Fibroblast of lung (primary cell): ENCODE data around the gene LAGE3. TPM values are rescaled to one million over a fixed set of nuclear protein-coding genes. Genes with fewer than 3 reads are reported as not detected.

Experiments
- DNase-seq, 2 donors: peaks; one replicate each; pipeline versions ENCODE4 v3.0.0 to v3.0.0-alpha.2; 2010; ENCODE audit warnings: low read depth in 2 of 2
- H2AFZ ChIP-seq: 2 replicates; pipeline ENCODE4 v1.5.1; 2012; ENCODE audit warnings: low read length, control low read depth, inconsistent platforms
- H3K27ac ChIP-seq: 2 replicates; pipeline ENCODE4 v1.5.1; 2011; ENCODE audit warnings: low read length, control low read depth; ENCODE audit not compliant: insufficient read depth
- H3K27me3 ChIP-seq: 2 replicates; pipeline ENCODE4 v1.5.1; 2011; ENCODE audit warnings: mild to moderate bottlenecking, low read length; ENCODE audit not compliant: control insufficient read depth, insufficient read depth
- H3K36me3 ChIP-seq: 2 replicates; pipeline ENCODE4 v1.5.1; 2011; ENCODE audit warnings: low read length; ENCODE audit not compliant: control insufficient read depth, insufficient read depth
- H3K4me1 ChIP-seq: 2 replicates; pipeline ENCODE4 v1.5.1; 2011; ENCODE audit warnings: low read length; ENCODE audit not compliant: control insufficient read depth, insufficient read depth; ENCODE audit errors: extremely low read depth
- H3K4me2 ChIP-seq: 2 replicates; pipeline ENCODE4 v1.5.1; 2011; ENCODE audit warnings: low read length, control low read depth; ENCODE audit not compliant: insufficient read depth; ENCODE audit errors: extremely low read depth
- H3K4me3 ChIP-seq, 4 experiments: fragments of 200-600 bp in 1 of 4; sonication (generic) in 1 of 4; replicated peaks in 1 of 4; 2 replicates each; pipeline ENCODE4 v1.5.1; 2011 to 2016; ENCODE audit warnings: low read length in 4 of 4, low read depth in 3 of 4, mild to moderate bottlenecking in 3 of 4, control low read depth in 2 of 4, inconsistent platforms in 1 of 4, mixed read lengths in 1 of 4; ENCODE audit not compliant: insufficient read depth in 1 of 4; ENCODE audit errors: control extremely low read depth in 1 of 4
- H3K79me2 ChIP-seq: 2 replicates; pipeline ENCODE4 v1.5.1; 2012; ENCODE audit warnings: mild to moderate bottlenecking, low read length, inconsistent platforms; ENCODE audit not compliant: control insufficient read depth, insufficient read depth
- H3K9ac ChIP-seq: 2 replicates; pipeline ENCODE4 v1.5.1; 2011; ENCODE audit warnings: mild to moderate bottlenecking, low read length, control low read depth; ENCODE audit not compliant: insufficient read depth
- H3K9me3 ChIP-seq: 2 replicates; pipeline ENCODE4 v1.5.1; 2012; ENCODE audit warnings: low read depth, low read length; ENCODE audit not compliant: control insufficient read depth, insufficient read depth
- H4K20me1 ChIP-seq: 2 replicates; pipeline ENCODE4 v1.5.1; 2011; ENCODE audit warnings: low read length; ENCODE audit not compliant: control insufficient read depth, insufficient read depth; ENCODE audit errors: extremely low read depth
- CTCF ChIP-seq, 2 donors: IDR thresholded peaks in 1 of 2; conservative IDR thresholded peaks in 1 of 2; 1 replicate in 1 of 2; 2 replicates in 1 of 2; pipeline ENCODE4 v1.5.1; 2011 to 2012; ENCODE audit warnings: low read length in 2 of 2, control low read depth in 1 of 2, inconsistent platforms in 1 of 2, low read depth in 1 of 2, mild to moderate bottlenecking in 1 of 2
- EZH2 ChIP-seq: IDR thresholded peaks from 2 replicates; pipeline ENCODE4 v1.5.1; 2012; ENCODE audit warnings: low read length, control low read depth, mild to moderate bottlenecking; ENCODE audit errors: missing control alignments
- polyA plus RNA-seq, 2 donors: library from polyadenylated mRNA; depleted of rRNA in 1 of 2; stranded (reverse) in 1 of 2; unstranded in 1 of 2; fragments of >200 nt; gene quantifications; 2 replicates each; pipeline ENCODE4 v1.2.1, GENCODE V29; 2011 to 2012; ENCODE audit warnings: missing spikeins in 1 of 2
- total RNA-seq: library from RNA; depleted of rRNA; stranded (reverse); fragments of >200 nt; gene quantifications from 2 replicates; pipeline ENCODE4 v1.2.1, GENCODE V29; 2014

LAGE3 gene
- total and polyA plus RNA-seq, 2 donors (not counting 1 experiment from before 2014, with no cell fraction given), result 6.4 to 13.4 TPM

GRCh38 chrX:154484255-154485149 is 5.4 kb upstream of the LAGE3 start:
- no peak for DNase-seq
- Histone ChIP-seq H3K4me3 (no peak overlapping the region), H3K36me3 (peaks cover 5% of the 10 kb centered on the region), H2AFZ (no peak overlapping the region), H3K27ac (no peak overlapping the region), H3K9me3 (no peaks in the 10 kb centered on the region), H3K9ac (no peak overlapping the region), H4K20me1 (no peaks in the 10 kb centered on the region), H3K79me2 (peaks cover 4% of the 10 kb centered on the region), H3K4me1 (peaks cover 1% of the 10 kb centered on the region), H3K4me2 (no peak overlapping the region), H3K27me3 (no peaks in the 10 kb centered on the region)
- TF ChIP-seq CTCF (conservative IDR thresholded peaks at IDR 0.05 in 1 of 2, IDR thresholded peaks at IDR 0.05 in 1 of 2; ENCODE audit: low read depth in 1 of 2, low read length in 2 of 2), result no peak
- TF ChIP-seq EZH2, result no peak

DNA sequence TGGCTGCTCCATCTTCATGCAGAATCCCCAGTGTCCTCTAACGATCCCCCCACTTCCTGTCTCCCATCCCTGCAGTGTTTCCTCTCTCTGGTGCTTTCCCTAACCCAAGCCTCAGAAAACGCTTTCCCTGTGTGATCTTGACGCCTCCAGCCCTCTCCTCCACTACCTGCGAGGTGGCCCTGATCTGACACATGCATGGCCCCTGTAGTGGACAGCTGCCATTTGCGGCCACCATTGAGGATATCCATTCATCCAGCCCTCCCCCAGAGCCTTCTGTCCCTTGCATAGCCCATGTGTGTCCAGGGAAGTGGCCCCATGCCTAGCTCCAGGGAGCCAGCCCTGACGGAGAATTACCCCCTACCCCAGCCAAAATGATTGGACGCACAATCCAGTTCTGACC is 4.2 kb upstream of the LAGE3 start:
- TF ChIP-seq CTCF (conservative IDR thresholded peaks at IDR 0.05 in 1 of 2, IDR thresholded peaks at IDR 0.05 in 1 of 2; ENCODE audit: low read depth in 1 of 2, low read length in 2 of 2), result no peak
- DNase-seq, result no peak
- peaks cover 1% of the 10 kb centered on the region for H3K36me3 ChIP-seq

GRCh38 chrX:154482786-154483185 is 3.7 kb upstream of the LAGE3 start:
- H3K36me3 ChIP-seq, result no peaks in the 10 kb centered on the region
- no peak overlapping the region for H2AFZ ChIP-seq
- no peak for DNase-seq
- TF ChIP-seq EZH2 (no peak), CTCF (conservative IDR thresholded peaks at IDR 0.05 in 1 of 2, IDR thresholded peaks at IDR 0.05 in 1 of 2; ENCODE audit: low read depth in 1 of 2, low read length in 2 of 2) (no peak)
- no peaks in the 10 kb centered on the region for H4K20me1 ChIP-seq
- no peaks in the 10 kb centered on the region for H3K9me3 ChIP-seq
- no peak overlapping the region for H3K4me2 ChIP-seq
- no peak overlapping the region for H3K4me3 ChIP-seq
- H3K27ac ChIP-seq, result no peak overlapping the region
- no peaks in the 10 kb centered on the region for H3K4me1 ChIP-seq
- no peaks in the 10 kb centered on the region for H3K27me3 ChIP-seq
- no peaks in the 10 kb centered on the region for H3K79me2 ChIP-seq
- H3K9ac ChIP-seq, result no peak overlapping the region

More for the DNA sequence above, 4.2 kb upstream of the LAGE3 start:
- H3K27ac ChIP-seq, result no peak overlapping the region
- H3K9ac ChIP-seq, result no peak overlapping the region
- no peaks in the 10 kb centered on the region for H3K79me2 ChIP-seq
- H3K9me3 ChIP-seq, result no peaks in the 10 kb centered on the region
- no peak overlapping the region for H2AFZ ChIP-seq
- no peaks in the 10 kb centered on the region for H3K27me3 ChIP-seq
- H3K4me1 ChIP-seq, result no peaks in the 10 kb centered on the region
- no peak overlapping the region for H3K4me3 ChIP-seq
- H3K4me2 ChIP-seq, result no peak overlapping the region
- H4K20me1 ChIP-seq, result no peaks in the 10 kb centered on the region
